ENCODE data around the gene USP3. TPM values are rescaled to one million over a fixed set of nuclear protein-coding genes. Genes with fewer than 3 reads are reported as not detected.

Gene USP3
- total and polyA plus RNA-seq, 9 of the 15 experiments (the other 6 are each of a cell fraction or from before 2014, with no cell fraction given) = 17.3 to 54.3 (median 34.8) TPM

DNA sequence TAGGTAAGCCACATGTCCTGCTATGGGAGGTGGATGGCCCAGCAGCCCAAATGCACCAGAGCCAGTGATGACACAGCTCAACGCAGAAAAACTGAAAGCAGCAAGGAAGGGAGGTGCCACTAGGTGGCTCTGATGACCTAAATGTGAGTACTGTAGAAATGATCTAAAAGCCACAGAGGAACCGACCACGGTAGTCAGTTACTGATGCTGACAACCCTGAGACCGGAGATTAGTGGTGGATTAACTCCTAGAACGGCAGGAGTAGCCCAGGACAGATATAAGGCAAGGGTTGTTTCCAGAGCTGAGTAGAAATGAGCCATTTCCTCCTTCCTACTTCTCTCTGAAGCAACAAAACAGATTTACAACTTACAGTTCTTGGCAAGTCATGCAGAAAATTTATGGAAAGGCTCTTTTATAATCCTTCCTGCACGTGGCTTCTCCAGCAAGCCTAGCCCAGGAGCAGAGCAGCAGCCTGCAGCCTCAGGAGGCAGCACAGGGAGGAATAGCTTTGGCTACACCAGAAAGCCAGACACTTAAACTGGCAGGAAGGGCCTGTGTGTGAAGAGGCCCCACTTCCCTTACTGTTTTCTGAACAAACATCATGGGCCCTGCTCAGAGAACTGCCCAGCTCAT, 105.9 kb downstream of the USP3 start (continued):
- TF ChIP-seq, protein P1, sequence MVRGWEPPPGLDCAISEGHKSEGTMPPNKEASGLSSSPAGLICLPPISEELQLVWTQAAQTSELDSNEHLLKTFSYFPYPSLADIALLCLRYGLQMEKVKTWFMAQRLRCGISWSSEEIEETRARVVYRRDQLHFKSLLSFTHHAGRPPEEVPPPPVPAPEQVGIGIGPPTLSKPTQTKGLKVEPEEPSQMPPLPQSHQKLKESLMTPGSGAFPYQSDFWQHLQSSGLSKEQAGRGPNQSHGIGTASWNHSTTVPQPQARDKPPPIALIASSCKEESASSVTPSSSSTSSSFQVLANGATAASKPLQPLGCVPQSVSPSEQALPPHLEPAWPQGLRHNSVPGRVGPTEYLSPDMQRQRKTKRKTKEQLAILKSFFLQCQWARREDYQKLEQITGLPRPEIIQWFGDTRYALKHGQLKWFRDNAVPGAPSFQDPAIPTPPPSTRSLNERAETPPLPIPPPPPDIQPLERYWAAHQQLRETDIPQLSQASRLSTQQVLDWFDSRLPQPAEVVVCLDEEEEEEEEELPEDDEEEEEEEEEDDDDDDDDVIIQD (CRISPR knock-in tag; IDR thresholded peaks at IDR 0.05) = no peak
- TF ChIP-seq SP1 (CRISPR knock-in tag; IDR thresholded peaks at IDR 0.05) (no peak; the same call in 1 of the 2 replicates), SREBF1 (IDR thresholded peaks at IDR 0.05; ENCODE audit: borderline replicate concordance, low read depth, low read length) (no peak), XRCC5 (IDR thresholded peaks at IDR 0.05; ENCODE audit: low read depth, low read length) (no peak), HNRNPK (IDR thresholded peaks at IDR 0.05; ENCODE audit: low read depth, low read length, poor library complexity, severe bottlenecking) (no peak), ZNF140 (CRISPR knock-in tag; IDR thresholded peaks at IDR 0.05) (no peak), PCBP1 (IDR thresholded peaks at IDR 0.05; ENCODE audit: low read depth, low read length, poor library complexity, severe bottlenecking) (no peak), NRF1 (conservative IDR thresholded peaks at IDR 0.05 in 1 of 2, IDR thresholded peaks at IDR 0.05 in 1 of 2) (no peak), LCOR (CRISPR knock-in tag; IDR thresholded peaks at IDR 0.05) (peak; percentile 65), ADNP (tag; IDR thresholded peaks at IDR 0.05) (no peak), PHB (CRISPR knock-in tag; IDR thresholded peaks at IDR 0.05) (no peak), ZFP36 (IDR thresholded peaks at IDR 0.05; ENCODE audit: low read depth, low read length, partially characterized antibody) (no peak), C11orf30 (IDR thresholded peaks at IDR 0.05; ENCODE audit: low read depth) (peak; percentile 73), ZNF696 (CRISPR knock-in tag; conservative IDR thresholded peaks at IDR 0.05) (no peak), DACH1 (IDR thresholded peaks at IDR 0.05; ENCODE audit: partially characterized antibody) (no peak), HDAC1 (IDR thresholded peaks at IDR 0.05) (no peak), TRIM24 (IDR thresholded peaks at IDR 0.05) (no peak), EHMT2 (IDR thresholded peaks at IDR 0.05) (no peak), RFX7 (CRISPR knock-in tag; IDR thresholded peaks at IDR 0.05) (no peak), CTBP1 (IDR thresholded peaks at IDR 0.05; ENCODE audit: borderline replicate concordance) (peak; percentile 57; the same call in 1 of the 2 replicates), JUND (IDR thresholded peaks at IDR 0.05; ENCODE audit: borderline replicate concordance, low read depth, low read length) (peak; percentile 53), JUND (tag; IDR thresholded peaks at IDR 0.05; ENCODE audit: borderline replicate concordance, low read depth, low read length) (peak; percentile 37; the same call in 1 of the 3 replicates), MCM7 (IDR thresholded peaks at IDR 0.05) (no peak), CBX5 (IDR thresholded peaks at IDR 0.05; ENCODE audit: borderline replicate concordance, low read depth) (no peak)
- TF ChIP-seq, protein P2, sequence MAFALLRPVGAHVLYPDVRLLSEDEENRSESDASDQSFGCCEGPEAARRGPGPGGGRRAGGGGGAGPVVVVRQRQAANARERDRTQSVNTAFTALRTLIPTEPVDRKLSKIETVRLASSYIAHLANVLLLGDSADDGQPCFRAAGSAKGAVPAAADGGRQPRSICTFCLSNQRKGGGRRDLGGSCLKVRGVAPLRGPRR (CRISPR knock-in tag; IDR thresholded peaks at IDR 0.05) = no peak
- TF ChIP-seq, protein P3, sequence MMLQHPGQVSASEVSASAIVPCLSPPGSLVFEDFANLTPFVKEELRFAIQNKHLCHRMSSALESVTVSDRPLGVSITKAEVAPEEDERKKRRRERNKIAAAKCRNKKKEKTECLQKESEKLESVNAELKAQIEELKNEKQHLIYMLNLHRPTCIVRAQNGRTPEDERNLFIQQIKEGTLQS (IDR thresholded peaks at IDR 0.05) = peak; percentile 42
- TF ChIP-seq, protein P3 (CRISPR knock-in tag; conservative IDR thresholded peaks at IDR 0.05) = no peak
- TF ChIP-seq, protein P4, sequence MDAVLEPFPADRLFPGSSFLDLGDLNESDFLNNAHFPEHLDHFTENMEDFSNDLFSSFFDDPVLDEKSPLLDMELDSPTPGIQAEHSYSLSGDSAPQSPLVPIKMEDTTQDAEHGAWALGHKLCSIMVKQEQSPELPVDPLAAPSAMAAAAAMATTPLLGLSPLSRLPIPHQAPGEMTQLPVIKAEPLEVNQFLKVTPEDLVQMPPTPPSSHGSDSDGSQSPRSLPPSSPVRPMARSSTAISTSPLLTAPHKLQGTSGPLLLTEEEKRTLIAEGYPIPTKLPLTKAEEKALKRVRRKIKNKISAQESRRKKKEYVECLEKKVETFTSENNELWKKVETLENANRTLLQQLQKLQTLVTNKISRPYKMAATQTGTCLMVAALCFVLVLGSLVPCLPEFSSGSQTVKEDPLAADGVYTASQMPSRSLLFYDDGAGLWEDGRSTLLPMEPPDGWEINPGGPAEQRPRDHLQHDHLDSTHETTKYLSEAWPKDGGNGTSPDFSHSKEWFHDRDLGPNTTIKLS (IDR thresholded peaks at IDR 0.05; ENCODE audit: borderline replicate concordance, low read depth) = no peak

All from K562 (cell line).